HCT116 (cell line): ENCODE measurements around the gene ERBB4.

Experiments
- CBX3 ChIP-seq: IDR thresholded peaks from 2 replicates; pipeline ENCODE4 v1.6.1; 2012; ENCODE audit warnings: low read depth
- EZH2 ChIP-seq: fragments of 200-600 bp; sonication (generic); IDR thresholded peaks from 2 replicates; pipeline ENCODE4 v1.6.1; 2017; ENCODE audit warnings: antibody characterized with exemption, mixed run types
- FOSL1 ChIP-seq: IDR thresholded peaks from 2 replicates; pipeline ENCODE4 v1.6.1; 2012; ENCODE audit warnings: low read depth
- POLR2A ChIP-seq: IDR thresholded peaks from 2 replicates; pipeline ENCODE4 v1.7.0; 2011; ENCODE audit warnings: borderline replicate concordance; ENCODE audit not compliant: insufficient read depth, insufficient read length; ENCODE audit errors: extremely low read depth
- POLR2AphosphoS5 ChIP-seq: IDR thresholded peaks from 2 replicates; pipeline ENCODE4 v1.6.1; 2011; ENCODE audit warnings: mild to moderate bottlenecking, low read depth, low read length, moderate library complexity
- RAD21 ChIP-seq: IDR thresholded peaks from 2 replicates; pipeline ENCODE4 v1.6.1; 2012; ENCODE audit warnings: low read depth, mild to moderate bottlenecking
- TF ChIP-seq, protein P1 (sequence below), 3 experiments: fragments of 200-600 bp in 1 of 3; sonication (generic) in 1 of 3; IDR thresholded peaks in 2 of 3; conservative IDR thresholded peaks in 1 of 3; 2 replicates each; pipeline ENCODE4 v1.5.1; 2012 to 2017; ENCODE audit warnings: low read depth in 2 of 3, low read length in 2 of 3, antibody characterized with exemption in 1 of 3, borderline replicate concordance in 1 of 3, control low read depth in 1 of 3, mild to moderate bottlenecking in 1 of 3, mixed read lengths in 1 of 3, mixed run types in 1 of 3, moderate library complexity in 1 of 3; ENCODE audit not compliant: insufficient read depth in 1 of 3

DNA sequence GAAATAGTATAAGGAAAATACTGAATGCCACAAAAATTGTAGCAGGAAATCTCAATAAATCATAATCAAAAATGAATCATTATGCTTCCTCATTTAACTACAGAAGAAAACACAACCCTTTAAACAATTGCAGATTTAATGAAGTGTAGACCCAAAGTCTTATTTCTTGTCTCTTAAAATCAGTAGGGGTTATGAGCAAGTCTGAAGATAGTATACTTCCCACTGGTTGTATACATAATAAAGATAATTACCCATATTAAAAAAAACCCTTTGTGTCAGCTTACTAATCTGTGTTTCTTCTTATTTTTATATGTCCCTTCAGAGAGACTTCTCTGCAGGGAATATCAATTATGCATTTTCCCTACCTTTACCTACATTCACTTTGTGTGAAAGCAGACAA, 504.7 kb downstream of the ERBB4 start:
- TF ChIP-seq, protein P1, sequence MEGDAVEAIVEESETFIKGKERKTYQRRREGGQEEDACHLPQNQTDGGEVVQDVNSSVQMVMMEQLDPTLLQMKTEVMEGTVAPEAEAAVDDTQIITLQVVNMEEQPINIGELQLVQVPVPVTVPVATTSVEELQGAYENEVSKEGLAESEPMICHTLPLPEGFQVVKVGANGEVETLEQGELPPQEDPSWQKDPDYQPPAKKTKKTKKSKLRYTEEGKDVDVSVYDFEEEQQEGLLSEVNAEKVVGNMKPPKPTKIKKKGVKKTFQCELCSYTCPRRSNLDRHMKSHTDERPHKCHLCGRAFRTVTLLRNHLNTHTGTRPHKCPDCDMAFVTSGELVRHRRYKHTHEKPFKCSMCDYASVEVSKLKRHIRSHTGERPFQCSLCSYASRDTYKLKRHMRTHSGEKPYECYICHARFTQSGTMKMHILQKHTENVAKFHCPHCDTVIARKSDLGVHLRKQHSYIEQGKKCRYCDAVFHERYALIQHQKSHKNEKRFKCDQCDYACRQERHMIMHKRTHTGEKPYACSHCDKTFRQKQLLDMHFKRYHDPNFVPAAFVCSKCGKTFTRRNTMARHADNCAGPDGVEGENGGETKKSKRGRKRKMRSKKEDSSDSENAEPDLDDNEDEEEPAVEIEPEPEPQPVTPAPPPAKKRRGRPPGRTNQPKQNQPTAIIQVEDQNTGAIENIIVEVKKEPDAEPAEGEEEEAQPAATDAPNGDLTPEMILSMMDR (IDR thresholded peaks at IDR 0.05 in 2 of 3, conservative IDR thresholded peaks at IDR 0.05 in 1 of 3; ENCODE audit: borderline replicate concordance in 1 of 3, insufficient read depth in 1 of 3, low read depth in 2 of 3, low read length in 2 of 3) = no peak
- TF ChIP-seq EZH2 (no peak), RAD21 (no peak), CBX3 (no peak), POLR2AphosphoS5 (no peak), FOSL1 (no peak), POLR2A (no peak)
